HepG2 (cell line): ENCODE measurements around the gene TGFA. TPM values are rescaled to one million over a fixed set of nuclear protein-coding genes. Genes with fewer than 3 reads are reported as not detected.

Source experiments
- HCFC1 ChIP-seq: fragments of 150-350 bp; IDR thresholded peaks from 2 replicates; pipeline ENCODE4 v1.6.1; 2014; ENCODE audit warnings: low read depth, low read length
- IKZF1 ChIP-seq: fragments of 450-650 bp; IDR thresholded peaks from 2 replicates; pipeline ENCODE4 v1.7.1; 2016
- MAF1 ChIP-seq: sonication (generic); formaldehyde crosslinking; IDR thresholded peaks from 2 replicates; pipeline ENCODE4 v1.5.0; 2020; ENCODE audit warnings: missing genetic modification reagents, borderline replicate concordance
- NPAS2 ChIP-seq: sonication (generic); formaldehyde crosslinking; IDR thresholded peaks from 2 replicates; pipeline ENCODE4 v1.8.0; 2022; ENCODE audit warnings: mild to moderate bottlenecking, missing genetic modification reagents, borderline replicate concordance
- ZMYM2 ChIP-seq: sonication (generic); formaldehyde crosslinking; IDR thresholded peaks from 2 replicates; pipeline ENCODE4 v1.8.0; 2022; ENCODE audit warnings: mild to moderate bottlenecking, missing genetic modification reagents
- ZNF10 ChIP-seq: sonication (generic); formaldehyde crosslinking; IDR thresholded peaks from 2 replicates; pipeline ENCODE4 v1.4.0; 2020; ENCODE audit warnings: mild to moderate bottlenecking, low read depth, missing genetic modification reagents, borderline replicate concordance
- ZNF713 ChIP-seq: sonication (generic); formaldehyde crosslinking; IDR thresholded peaks from 2 replicates; pipeline ENCODE4 v1.4.0; 2020; ENCODE audit warnings: mild to moderate bottlenecking, missing genetic modification reagents
- polyA plus RNA-seq, 8 experiments: library from polyadenylated mRNA; depleted of rRNA in 3 of 8; stranded (reverse) in 7 of 8; unstranded in 1 of 8; fragments of >200 nt; fragmentation: Illumina TruSeq in 4 of 8; extraction: Trizol in 4 of 8; gene quantifications; 2 replicates each; pipeline versions ENCODE4 v1.2.1 to v1.2.3, GENCODE V29; 2011 to 2016; ENCODE audit warnings: low read depth in 4 of 8, missing spikeins in 1 of 8, mixed read lengths in 1 of 8; ENCODE audit not compliant: insufficient read depth in 1 of 8
- total RNA-seq, 5 experiments: library from RNA; depleted of rRNA; stranded (reverse); fragments of >200 nt; fragmentation: Illumina TruSeq; extraction: Trizol; gene quantifications; 2 replicates each; pipeline ENCODE4 v1.2.3, GENCODE V29; 2016; ENCODE audit warnings: low read depth in 1 of 5
- TF ChIP-seq, protein P1 (sequence below): sonication (generic); formaldehyde crosslinking; IDR thresholded peaks from 2 replicates; pipeline ENCODE4 v1.4.0; 2020; ENCODE audit warnings: missing genetic modification reagents, borderline replicate concordance
- TF ChIP-seq, protein P2 (sequence below): sonication (generic); formaldehyde crosslinking; IDR thresholded peaks from 2 replicates; pipeline ENCODE4 v1.4.0; 2020; ENCODE audit warnings: mild to moderate bottlenecking, missing genetic modification reagents

Gene TGFA
- total and polyA plus RNA-seq, 2 of the 13 experiments (the other 11 are each of a cell fraction or from before 2014, with no cell fraction given) = 7.8 to 15.3 TPM

DNA sequence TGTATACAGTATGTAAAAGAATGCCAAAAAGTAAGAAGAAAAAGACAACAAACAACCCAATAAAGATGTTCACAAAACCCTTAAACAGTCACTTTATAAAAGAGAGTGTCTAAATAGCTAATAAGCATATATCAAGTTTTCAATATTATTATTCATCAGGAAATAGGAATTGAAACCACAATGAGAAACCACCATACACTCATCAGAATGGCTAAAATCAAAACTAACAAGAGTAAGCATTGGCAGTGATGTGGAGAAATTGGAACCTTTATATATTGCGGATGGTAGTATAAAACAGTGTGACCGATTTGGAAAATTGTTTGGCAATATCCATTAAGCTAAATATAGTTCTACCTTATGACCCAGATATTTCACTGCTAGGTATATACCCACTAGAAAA, 20.5 kb upstream of the TGFA start (continued):
- TF ChIP-seq, protein P1, sequence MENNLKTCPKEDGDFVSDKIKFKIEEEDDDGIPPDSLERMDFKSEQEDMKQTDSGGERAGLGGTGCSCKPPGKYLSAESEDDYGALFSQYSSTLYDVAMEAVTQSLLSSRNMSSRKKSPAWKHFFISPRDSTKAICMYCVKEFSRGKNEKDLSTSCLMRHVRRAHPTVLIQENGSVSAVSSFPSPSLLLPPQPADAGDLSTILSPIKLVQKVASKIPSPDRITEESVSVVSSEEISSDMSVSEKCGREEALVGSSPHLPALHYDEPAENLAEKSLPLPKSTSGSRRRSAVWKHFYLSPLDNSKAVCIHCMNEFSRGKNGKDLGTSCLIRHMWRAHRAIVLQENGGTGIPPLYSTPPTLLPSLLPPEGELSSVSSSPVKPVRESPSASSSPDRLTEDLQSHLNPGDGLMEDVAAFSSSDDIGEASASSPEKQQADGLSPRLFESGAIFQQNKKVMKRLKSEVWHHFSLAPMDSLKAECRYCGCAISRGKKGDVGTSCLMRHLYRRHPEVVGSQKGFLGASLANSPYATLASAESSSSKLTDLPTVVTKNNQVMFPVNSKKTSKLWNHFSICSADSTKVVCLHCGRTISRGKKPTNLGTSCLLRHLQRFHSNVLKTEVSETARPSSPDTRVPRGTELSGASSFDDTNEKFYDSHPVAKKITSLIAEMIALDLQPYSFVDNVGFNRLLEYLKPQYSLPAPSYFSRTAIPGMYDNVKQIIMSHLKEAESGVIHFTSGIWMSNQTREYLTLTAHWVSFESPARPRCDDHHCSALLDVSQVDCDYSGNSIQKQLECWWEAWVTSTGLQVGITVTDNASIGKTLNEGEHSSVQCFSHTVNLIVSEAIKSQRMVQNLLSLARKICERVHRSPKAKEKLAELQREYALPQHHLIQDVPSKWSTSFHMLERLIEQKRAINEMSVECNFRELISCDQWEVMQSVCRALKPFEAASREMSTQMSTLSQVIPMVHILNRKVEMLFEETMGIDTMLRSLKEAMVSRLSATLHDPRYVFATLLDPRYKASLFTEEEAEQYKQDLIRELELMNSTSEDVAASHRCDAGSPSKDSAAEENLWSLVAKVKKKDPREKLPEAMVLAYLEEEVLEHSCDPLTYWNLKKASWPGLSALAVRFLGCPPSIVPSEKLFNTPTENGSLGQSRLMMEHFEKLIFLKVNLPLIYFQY (CRISPR knock-in tag) = no peak
- TF ChIP-seq IKZF1 (no peak), NPAS2 (CRISPR knock-in tag) (no peak), ZMYM2 (no peak), ZNF10 (no peak), MAF1 (CRISPR knock-in tag) (no peak), ZNF713 (CRISPR knock-in tag) (no peak), HCFC1 (no peak)
- TF ChIP-seq, protein P2, sequence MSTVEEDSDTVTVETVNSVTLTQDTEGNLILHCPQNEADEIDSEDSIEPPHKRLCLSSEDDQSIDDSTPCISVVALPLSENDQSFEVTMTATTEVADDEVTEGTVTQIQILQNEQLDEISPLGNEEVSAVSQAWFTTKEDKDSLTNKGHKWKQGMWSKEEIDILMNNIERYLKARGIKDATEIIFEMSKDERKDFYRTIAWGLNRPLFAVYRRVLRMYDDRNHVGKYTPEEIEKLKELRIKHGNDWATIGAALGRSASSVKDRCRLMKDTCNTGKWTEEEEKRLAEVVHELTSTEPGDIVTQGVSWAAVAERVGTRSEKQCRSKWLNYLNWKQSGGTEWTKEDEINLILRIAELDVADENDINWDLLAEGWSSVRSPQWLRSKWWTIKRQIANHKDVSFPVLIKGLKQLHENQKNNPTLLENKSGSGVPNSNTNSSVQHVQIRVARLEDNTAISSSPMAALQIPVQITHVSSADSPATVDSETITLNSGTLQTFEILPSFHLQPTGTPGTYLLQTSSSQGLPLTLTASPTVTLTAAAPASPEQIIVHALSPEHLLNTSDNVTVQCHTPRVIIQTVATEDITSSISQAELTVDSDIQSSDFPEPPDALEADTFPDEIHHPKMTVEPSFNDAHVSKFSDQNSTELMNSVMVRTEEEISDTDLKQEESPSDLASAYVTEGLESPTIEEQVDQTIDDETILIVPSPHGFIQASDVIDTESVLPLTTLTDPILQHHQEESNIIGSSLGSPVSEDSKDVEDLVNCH (CRISPR knock-in tag) = no peak
